NCI-H446 treated with DMSO at 0.1 percent for 48 hours (cell line): ENCODE measurements around the gene ZNF212.
"Not testable (repeated sequence)": the region's sequence is repeated elsewhere in the genome, so short reads cannot be mapped to it uniquely, and the experiment has no call there.

Source experiments
- DNase-seq: peaks from one replicate; lab custom pipeline; 2025; lab: John Stamatoyannopoulos, UW

The ZNF212 gene

DNA sequence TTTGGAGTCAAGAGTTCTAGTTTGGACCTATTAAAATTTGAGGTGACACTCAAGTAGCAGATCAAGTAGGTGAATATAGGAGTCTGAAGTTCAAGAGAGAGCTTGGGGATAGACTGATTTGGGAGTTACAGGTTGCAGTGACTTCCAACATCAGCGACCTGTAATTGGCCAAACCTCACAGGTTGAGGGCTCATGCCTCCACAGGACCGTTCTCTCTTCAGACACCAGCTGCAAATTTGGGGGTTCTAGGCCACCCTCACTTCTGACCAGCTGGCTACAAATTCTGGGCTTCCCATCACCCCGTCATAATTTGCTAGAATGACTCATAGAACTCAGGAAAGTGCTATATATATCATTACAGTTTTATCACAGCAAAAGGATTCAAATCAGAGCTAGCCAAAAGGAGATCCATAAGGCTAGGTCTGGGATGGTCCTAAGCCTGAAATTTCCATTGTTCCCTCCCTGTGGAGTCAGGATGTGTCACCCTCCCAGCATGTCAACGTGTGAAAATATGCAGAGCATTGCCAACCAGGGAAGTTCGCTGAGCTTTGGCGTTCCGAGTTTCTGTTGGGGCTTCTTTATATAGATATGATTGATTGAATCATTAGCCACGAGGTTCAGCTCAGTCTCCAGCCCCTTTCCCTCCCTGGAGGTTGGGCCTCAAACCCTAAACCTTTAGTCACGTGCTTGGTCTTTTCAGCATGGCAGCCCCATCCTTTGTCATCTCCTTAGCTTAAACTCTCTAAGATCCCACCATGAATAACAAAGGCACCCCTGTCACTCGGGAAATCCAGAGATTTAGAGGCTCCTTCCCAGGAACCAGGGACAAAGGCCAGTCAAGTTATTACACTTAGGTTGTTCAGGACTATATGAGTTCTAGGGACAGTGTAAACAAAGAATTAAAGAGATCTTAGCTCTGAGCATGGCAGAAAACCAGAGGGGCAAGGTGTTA lies 20.7 kb upstream of the ZNF212 start:
- DNase-seq: no peak

DNA sequence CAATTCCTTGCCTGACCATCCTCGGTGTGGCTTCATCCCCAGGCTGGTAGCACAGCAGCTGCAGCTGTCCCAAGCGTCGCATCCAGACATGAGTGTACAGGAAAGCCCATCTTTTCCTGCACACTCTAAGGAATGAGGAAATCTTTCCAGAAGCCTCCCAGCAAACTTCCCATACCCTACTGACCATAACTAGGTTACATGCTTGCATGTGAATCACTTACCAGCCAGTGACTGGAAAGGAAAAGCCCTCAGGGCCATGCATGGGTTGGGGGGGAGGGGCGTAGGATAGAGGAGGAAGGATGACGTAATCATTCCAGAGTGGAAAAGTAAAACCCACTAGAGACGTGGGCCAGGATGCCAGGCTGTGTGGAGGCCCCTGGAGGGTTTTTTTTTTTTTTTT lies 18.9 kb upstream of the ZNF212 start:
- DNase-seq: no peak

DNA sequence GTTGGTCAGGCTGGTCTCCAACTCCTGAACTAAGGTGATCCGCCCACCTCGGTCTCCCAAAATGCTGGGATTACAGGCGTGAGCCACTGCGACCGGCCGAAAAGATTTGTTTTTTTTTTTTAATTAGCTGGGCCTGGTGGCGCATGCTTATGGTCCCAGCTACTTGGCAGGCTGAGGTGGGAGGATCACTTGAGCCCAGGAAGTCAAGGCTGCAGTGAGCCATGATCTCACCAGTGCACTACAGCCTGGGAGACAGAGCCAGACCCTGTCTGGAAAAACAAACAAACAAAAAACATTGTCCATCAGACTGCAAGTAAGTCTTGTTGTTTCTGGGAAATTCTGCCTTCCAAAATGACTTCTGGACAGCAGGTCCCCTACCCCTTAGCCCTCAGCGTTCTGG lies 16.3 kb upstream of the ZNF212 start:
- no peak for DNase-seq

DNA sequence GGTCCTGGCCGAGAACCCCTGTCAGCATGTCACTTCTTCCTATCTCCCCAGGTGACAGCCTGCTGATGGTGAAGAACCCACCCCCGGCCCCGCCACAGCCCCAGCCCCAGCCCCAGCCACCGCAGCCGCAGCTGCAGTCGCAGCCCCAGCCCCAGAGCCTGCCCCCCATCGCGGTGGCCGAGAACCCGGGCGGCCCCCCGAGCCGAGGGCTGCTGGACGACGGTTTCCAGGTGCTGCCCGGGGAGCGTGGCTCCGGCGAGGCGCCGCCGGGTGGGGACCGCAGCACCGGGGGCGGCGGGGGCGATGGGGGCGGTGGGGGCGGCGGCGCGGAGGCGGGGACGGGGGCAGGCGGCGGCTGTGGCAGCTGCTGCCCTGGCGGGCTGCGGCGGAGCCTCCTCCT lies 15.7 kb upstream of the ZNF212 start:
- DNase-seq: no peak

GRCh38 chr7:149224352-149224751 lies 15.1 kb upstream of the ZNF212 start:
- no peak for DNase-seq

- no peak for DNase-seq
Measured at GRCh38 chr7:149225106-149225505, 14.3 kb upstream of the ZNF212 start.

GRCh38 chr7:149225656-149226055 lies 13.8 kb upstream of the ZNF212 start:
- no peak for DNase-seq

- DNase-seq: not testable (repeated sequence)
Measured at GRCh38 chr7:149226366-149226765, 13.1 kb upstream of the ZNF212 start.

DNA sequence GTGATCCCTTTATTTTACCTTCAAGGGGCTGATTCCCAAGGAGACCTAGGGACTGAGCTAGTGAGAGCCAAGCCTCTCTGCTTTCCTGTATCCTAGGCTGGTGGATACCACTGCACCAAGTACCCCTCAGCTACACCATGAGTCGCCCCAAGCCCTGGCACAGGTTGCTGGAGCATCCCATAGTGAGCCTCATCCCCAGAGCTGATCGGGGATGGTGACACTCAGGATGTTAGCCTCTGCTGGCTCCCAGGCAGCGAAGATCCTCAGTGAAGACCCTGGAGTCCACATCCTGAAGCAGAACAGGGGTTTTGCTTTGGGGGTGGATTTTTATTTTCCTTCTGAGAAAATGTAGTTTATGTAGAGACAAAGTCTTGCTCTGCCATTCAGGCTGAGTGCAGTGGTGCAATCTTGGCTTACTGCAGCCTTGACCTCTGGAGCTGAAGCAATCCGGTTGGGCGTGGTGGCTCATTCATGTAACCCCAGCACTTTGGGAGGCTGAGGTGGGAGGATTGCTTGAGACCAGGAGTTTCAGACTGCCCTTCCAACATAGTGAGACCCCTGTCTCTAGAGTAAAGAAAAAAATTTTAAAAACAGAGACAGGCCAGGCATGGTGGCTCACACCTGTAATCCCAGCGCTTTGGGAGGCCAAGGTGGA lies 12.5 kb upstream of the ZNF212 start:
- no peak for DNase-seq

DNA sequence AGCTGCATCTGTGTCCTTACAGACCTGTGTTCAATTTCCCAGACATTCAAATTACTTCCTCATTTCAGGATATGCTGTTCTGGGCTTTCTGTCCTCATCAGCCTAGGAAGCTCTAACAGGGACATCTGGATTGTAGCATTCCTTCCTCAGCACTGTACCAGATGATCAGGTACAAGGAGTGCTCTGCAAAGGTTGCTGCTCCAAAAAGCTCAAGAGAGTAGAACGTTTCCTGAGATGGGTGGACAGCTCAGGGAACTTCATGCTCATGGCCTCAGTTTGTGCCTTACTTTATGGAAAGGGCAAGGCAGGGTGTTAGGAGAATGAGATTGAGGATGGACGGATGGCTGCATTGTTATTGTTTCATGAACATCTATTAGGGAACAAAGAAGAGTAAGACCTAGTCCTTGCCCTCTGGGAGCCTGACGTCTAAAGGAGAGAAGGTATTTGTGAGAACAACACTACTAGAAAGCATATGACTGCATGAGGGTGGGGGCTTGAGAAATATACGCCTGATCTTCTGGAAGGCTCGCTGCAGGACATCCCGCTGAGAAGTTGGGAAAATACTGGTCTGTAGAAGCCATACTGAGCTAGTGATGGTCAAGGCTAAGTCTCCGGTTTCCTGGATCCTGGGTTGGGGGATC lies 10.5 kb upstream of the ZNF212 start:
- DNase-seq: no peak

DNA sequence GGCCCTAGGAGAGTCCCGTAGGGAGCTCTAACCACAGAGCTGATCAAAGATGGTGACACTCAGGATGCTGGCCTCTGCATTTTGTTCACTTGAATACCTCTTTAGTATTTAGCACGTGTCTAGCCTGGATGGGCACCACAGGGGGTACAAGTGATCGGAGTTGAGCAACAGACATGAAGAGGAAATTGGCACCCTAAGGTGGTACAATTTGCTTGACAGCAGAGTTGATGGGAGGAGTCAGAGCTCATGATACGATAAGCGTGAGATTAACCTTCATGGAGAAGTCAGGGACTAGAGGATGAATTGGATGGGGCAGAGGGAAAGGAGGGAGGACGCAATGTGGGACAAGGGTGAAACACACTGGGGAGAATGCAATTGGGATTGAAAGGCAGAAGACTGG lies 9.9 kb upstream of the ZNF212 start:
- DNase-seq: no peak

DNA sequence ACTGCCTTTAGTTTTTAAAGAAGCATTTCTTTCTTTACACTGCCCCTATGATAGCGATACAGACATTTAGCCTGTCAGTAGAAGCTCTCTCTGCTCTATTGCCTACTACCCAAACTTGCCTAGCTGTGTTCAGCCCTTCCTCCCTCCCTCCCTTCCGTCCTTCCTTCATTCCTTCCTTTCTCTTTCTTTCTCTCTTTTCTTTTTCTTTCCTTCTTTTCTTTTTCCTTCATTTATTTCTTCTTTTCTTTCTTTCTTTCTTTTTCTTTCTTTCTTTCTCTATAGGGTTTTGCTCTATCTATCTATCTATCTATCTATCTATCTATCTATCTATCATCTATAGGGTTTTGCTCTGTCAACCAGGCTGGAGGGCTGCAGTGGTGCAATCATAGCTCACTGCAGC lies 7.1 kb upstream of the ZNF212 start:
- no peak for DNase-seq

- not testable (repeated sequence) for DNase-seq
Measured at GRCh38 chr7:149233655-149234204, 5.7 kb upstream of the ZNF212 start.

GRCh38 chr7:149237502-149237901 lies 1.9 kb upstream of the ZNF212 start:
- no peak for DNase-seq

- no peak for DNase-seq
Measured at GRCh38 chr7:149238051-149238450, 1.4 kb upstream of the ZNF212 start.

- DNase-seq: no peak
Measured at GRCh38 chr7:149240637-149241036, 1.2 kb downstream of the ZNF212 start.

- DNase-seq: no peak
Measured at GRCh38 chr7:149241696-149242095, 2.2 kb downstream of the ZNF212 start.

DNA sequence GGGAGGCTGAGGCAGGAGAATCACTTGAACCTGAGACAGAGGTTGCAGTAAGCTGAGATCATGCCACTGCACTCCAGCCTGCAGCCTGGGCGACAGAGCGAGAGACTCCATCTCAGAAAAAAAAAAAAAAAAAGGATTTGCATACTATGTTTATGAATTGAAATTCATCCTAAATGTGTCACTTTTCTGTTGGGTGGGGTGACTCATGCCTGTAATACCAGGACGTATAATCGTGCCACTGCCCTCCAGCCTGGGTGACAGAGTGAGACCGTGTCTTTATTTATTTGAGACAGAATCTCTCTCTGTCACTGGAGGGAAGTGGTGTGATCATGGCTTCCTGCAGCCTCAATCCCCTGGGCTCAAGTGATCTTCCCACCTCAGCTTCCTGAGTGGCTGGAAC lies 5.8 kb downstream of the ZNF212 start:
- no peak for DNase-seq

DNA sequence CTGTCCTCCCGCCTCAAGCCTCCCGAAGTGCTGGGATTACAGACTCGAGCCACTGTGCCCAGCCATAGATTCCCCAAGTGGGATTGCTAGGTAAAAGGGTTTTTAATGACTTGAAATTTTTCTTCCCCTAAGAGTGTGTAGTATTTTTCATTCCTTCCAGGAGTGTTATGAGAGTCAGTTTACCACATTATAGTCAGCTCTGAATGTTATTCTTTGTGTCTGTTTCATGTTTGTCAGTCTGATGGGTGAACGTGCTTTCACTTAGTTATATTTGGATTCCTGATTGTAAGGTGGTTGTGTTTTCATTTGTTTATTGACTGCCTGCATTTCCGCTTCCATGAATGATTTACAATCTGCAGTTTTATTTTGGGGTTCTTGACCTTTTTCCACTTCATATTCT lies 6.3 kb downstream of the ZNF212 start:
- no peak for DNase-seq

- no peak for DNase-seq
Measured at GRCh38 chr7:149248777-149249176, 9.3 kb downstream of the ZNF212 start.

- DNase-seq: not testable (repeated sequence)
Measured at GRCh38 chr7:149250151-149250550, 10.7 kb downstream of the ZNF212 start.

DNA sequence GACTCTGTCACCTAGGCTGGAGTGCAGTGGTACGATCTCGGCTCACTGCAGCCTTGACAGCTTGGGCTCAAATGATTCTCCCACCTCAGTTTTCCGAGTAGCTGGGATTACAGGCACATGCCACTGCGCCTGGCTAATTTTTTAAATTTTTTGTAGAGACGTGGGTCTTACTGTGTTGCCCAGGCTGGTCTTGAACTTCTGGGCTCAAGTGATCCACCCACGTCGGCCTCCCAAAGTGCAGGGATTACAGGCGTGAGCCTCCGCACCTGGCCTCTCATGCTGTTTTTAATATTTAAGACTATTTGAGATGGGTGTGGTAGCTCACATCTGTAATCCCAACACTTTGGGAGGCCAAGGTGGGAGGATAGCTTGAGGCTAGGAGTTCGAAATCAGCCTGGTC lies 12.1 kb downstream of the ZNF212 start:
- DNase-seq: not testable (repeated sequence)

DNA sequence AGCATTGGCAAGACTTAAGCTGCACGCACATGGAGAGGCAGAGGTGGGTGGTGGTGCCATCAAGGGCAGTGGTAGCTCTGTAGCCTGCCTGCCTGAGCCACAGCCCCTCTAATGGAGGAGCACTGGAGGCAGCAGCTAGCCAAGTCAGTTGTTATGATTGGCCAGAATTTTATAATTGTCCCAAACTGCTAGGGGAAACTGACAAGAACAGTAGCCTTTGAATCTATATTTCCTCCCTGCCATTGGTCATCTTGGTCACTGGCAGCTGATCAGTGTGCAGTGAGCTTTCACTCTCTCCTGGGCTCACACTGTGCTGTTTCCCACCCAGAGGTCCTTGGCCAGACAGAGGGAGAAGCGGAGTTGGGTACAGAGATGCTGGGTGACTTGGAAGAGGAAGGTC lies 12.9 kb downstream of the ZNF212 start:
- DNase-seq: no peak
